ENCODE measurements around the gene KANK2. TPM values are rescaled to one million over a fixed set of nuclear protein-coding genes. Genes with fewer than 3 reads are reported as not detected.
"Not testable (repeated sequence)": the region's sequence is repeated elsewhere in the genome, so short reads cannot be mapped to it uniquely, and the experiment has no call there.

The KANK2 gene
- total RNA-seq, 1 donor from 2014 or later = 55.3 TPM

GRCh38 chr19:11127905-11128304 lies 69.4 kb downstream of the KANK2 start:
- DNase-seq (ENCODE audit: extremely low spot score, unreplicated experiment) = no peak
- no peak overlapping the region for H3K27ac Mint-ChIP-seq
- no peaks in the 10 kb centered on the region for H3K9me3 Mint-ChIP-seq
- no peak overlapping the region for H3K4me3 Mint-ChIP-seq
- H3K27me3 Mint-ChIP-seq = no peaks in the 10 kb centered on the region
- TF ChIP-seq CTCF (conservative IDR thresholded peaks at IDR 0.05) = no peak
- H3K4me1 Mint-ChIP-seq (ENCODE audit: unreplicated experiment) = no peaks in the 10 kb centered on the region
- peaks cover 27% of the 10 kb centered on the region for H3K36me3 Mint-ChIP-seq

- Mint-ChIP-seq H3K4me3 (no peak overlapping the region), H3K9me3 (no peaks in the 10 kb centered on the region), H3K4me1 (ENCODE audit: unreplicated experiment) (no peaks in the 10 kb centered on the region), H3K36me3 (peaks cover 18% of the 10 kb centered on the region), H3K27me3 (no peaks in the 10 kb centered on the region), H3K27ac (peak overlapping the region; percentile 58)
- DNase-seq (ENCODE audit: extremely low spot score, unreplicated experiment) = no peak
- TF ChIP-seq CTCF (conservative IDR thresholded peaks at IDR 0.05) = peak; percentile 87
These were observed 71.2 kb downstream of the KANK2 start for GRCh38 chr19:11125994-11126685.

- not testable (repeated sequence) for H3K27ac Mint-ChIP-seq; H3K4me3 Mint-ChIP-seq; H3K27me3 Mint-ChIP-seq; H3K4me1 Mint-ChIP-seq (ENCODE audit: unreplicated experiment); DNase-seq (ENCODE audit: extremely low spot score, unreplicated experiment); H3K9me3 Mint-ChIP-seq
- peaks cover 18% of the 10 kb centered on the region for H3K36me3 Mint-ChIP-seq
These were observed 73.2 kb downstream of the KANK2 start for GRCh38 chr19:11124157-11124556.

- no peaks in the 10 kb centered on the region for H3K9me3 Mint-ChIP-seq
- H3K27me3 Mint-ChIP-seq = no peaks in the 10 kb centered on the region
- no peak for DNase-seq (ENCODE audit: extremely low spot score, unreplicated experiment)
- no peak overlapping the region for H3K4me3 Mint-ChIP-seq
- no peaks in the 10 kb centered on the region for H3K4me1 Mint-ChIP-seq (ENCODE audit: unreplicated experiment)
- H3K27ac Mint-ChIP-seq = no peak overlapping the region
- H3K36me3 Mint-ChIP-seq = peaks cover 21% of the 10 kb centered on the region
- TF ChIP-seq CTCF (conservative IDR thresholded peaks at IDR 0.05) = no peak
These were observed 74.2 kb downstream of the KANK2 start for GRCh38 chr19:11123114-11123513.

GRCh38 chr19:11121963-11122362 lies 75.4 kb downstream of the KANK2 start:
- DNase-seq (ENCODE audit: extremely low spot score, unreplicated experiment); H3K4me3 Mint-ChIP-seq; H3K27me3 Mint-ChIP-seq; H3K27ac Mint-ChIP-seq; H3K4me1 Mint-ChIP-seq (ENCODE audit: unreplicated experiment); H3K9me3 Mint-ChIP-seq: not testable (repeated sequence)
- peaks cover 21% of the 10 kb centered on the region for H3K36me3 Mint-ChIP-seq

- no peaks in the 10 kb centered on the region for H3K27me3 Mint-ChIP-seq
- no peaks in the 10 kb centered on the region for H3K9me3 Mint-ChIP-seq
- peaks cover 22% of the 10 kb centered on the region for H3K36me3 Mint-ChIP-seq
- H3K27ac Mint-ChIP-seq = no peak overlapping the region
- H3K4me3 Mint-ChIP-seq = no peak overlapping the region
- no peak for DNase-seq (ENCODE audit: extremely low spot score, unreplicated experiment)
- H3K4me1 Mint-ChIP-seq (ENCODE audit: unreplicated experiment) = no peaks in the 10 kb centered on the region
- no peak for TF ChIP-seq CTCF (conservative IDR thresholded peaks at IDR 0.05)
These were observed 80.8 kb downstream of the KANK2 start for GRCh38 chr19:11116507-11116906.

Data from type B pancreatic cell (in vitro differentiated cells).